Measurements from ENCODE around the gene GALNT10.

The GALNT10 gene

DNA sequence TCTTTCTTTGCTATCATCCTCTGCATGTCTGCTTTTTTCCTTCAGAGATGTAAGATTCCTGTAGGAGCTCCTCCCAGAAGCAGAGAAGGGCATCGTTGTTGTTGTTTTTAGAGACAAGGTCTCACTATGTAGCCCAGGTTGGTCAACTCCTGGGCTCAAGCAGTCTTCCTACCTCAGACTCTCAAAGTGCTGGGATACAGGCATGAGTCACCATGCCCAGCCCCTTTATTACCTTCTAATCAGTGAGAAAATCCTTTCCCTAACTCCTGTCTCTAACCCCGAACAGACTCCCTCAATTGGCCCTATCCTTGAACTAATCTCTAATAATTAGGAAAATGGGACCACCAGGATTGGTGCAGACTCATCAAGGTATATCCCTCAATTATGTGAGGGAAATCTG is 64.4 kb downstream of the GALNT10 start:
- DNase-seq (ENCODE audit: low read depth in 1 of 2, low spot score in 1 of 2): no peak
- Histone ChIP-seq H3K27me3 (ENCODE audit: insufficient read depth, poor library complexity, severe bottlenecking) (no peaks in the 10 kb centered on the region), H3K27ac (replicated peaks) (no peak overlapping the region), H3K4me3 (replicated peaks; ENCODE audit: insufficient read depth, low read length) (no peak overlapping the region)
- TF ChIP-seq CTCF (IDR thresholded peaks at IDR 0.05; ENCODE audit: insufficient read depth, low read length): no peak
- TF ChIP-seq POLR2AphosphoS5 (IDR thresholded peaks at IDR 0.05; ENCODE audit: low read depth): no peak

DNA sequence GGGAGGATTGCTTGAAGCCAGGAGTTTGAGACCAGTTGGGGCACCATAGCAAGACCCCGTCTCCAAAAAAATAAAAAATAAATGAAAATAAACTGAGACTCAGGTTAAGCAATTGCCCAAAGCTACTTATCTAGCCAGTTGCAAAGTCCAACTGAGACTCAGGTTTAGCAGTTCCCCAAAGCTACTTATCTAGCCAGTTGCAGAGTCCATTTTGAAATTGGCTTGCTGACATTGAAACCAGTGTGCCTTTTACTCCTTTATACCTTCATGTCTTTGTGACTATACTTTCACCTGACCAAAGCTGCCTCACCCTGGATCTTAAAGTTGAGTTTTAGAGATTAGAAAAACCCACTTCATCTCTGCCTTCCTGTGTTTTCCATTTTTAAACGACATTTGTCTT is 66.5 kb downstream of the GALNT10 start:
- Histone ChIP-seq H3K4me3 (replicated peaks; ENCODE audit: insufficient read depth, low read length) (no peak overlapping the region), H3K27ac (replicated peaks) (no peak overlapping the region), H3K27me3 (ENCODE audit: insufficient read depth, poor library complexity, severe bottlenecking) (no peaks in the 10 kb centered on the region)
- DNase-seq (ENCODE audit: low read depth in 1 of 2, low spot score in 1 of 2): no peak
- TF ChIP-seq CTCF (IDR thresholded peaks at IDR 0.05; ENCODE audit: insufficient read depth, low read length) (no peak), POLR2AphosphoS5 (IDR thresholded peaks at IDR 0.05; ENCODE audit: low read depth) (no peak)

- H3K4me3 ChIP-seq (replicated peaks; ENCODE audit: insufficient read depth, low read length): no peak overlapping the region
- H3K27me3 ChIP-seq (ENCODE audit: insufficient read depth, poor library complexity, severe bottlenecking): no peaks in the 10 kb centered on the region
- no peak for TF ChIP-seq POLR2AphosphoS5 (IDR thresholded peaks at IDR 0.05; ENCODE audit: low read depth)
- TF ChIP-seq REST (IDR thresholded peaks at IDR 0.05; ENCODE audit: insufficient replicate concordance, low read depth): no peak
- no peak for TF ChIP-seq SPI1 (IDR thresholded peaks at IDR 0.05; ENCODE audit: borderline replicate concordance, low read depth)
- no peak for TF ChIP-seq GABPA (IDR thresholded peaks at IDR 0.05; ENCODE audit: low read depth)
- TF ChIP-seq CTCF (IDR thresholded peaks at IDR 0.05; ENCODE audit: insufficient read depth, low read length): no peak
- no peak for DNase-seq (ENCODE audit: low read depth in 1 of 2, low spot score in 1 of 2)
- H3K27ac ChIP-seq (replicated peaks): no peak overlapping the region
These were observed 68.1 kb downstream of the GALNT10 start for GRCh38 chr5:154258531-154259217.

- TF ChIP-seq SPI1 (IDR thresholded peaks at IDR 0.05; ENCODE audit: borderline replicate concordance, low read depth) (no peak), POLR2AphosphoS5 (IDR thresholded peaks at IDR 0.05; ENCODE audit: low read depth) (no peak), CTCF (IDR thresholded peaks at IDR 0.05; ENCODE audit: insufficient read depth, low read length) (no peak), REST (IDR thresholded peaks at IDR 0.05; ENCODE audit: insufficient replicate concordance, low read depth) (no peak), GABPA (IDR thresholded peaks at IDR 0.05; ENCODE audit: low read depth) (no peak)
- DNase-seq (ENCODE audit: low read depth in 1 of 2, low spot score in 1 of 2): no peak
- no peaks in the 10 kb centered on the region for H3K27me3 ChIP-seq (ENCODE audit: insufficient read depth, poor library complexity, severe bottlenecking)
- H3K4me3 ChIP-seq (replicated peaks; ENCODE audit: insufficient read depth, low read length): no peak overlapping the region
- no peak overlapping the region for H3K27ac ChIP-seq (replicated peaks)
These were observed 69.8 kb downstream of the GALNT10 start for GRCh38 chr5:154260224-154260927.

Measured in HL-60 (cell line).